Measurements from ENCODE around the gene RPS6KA2.

GRCh38 chr6:166465003-166465399 lies 162.1 kb downstream of the RPS6KA2 start:
- TF ChIP-seq CTCF (IDR thresholded peaks at IDR 0.05) = no peak
- no peak for TF ChIP-seq REST (IDR thresholded peaks at IDR 0.05; ENCODE audit: insufficient read depth in 1 of 2, low read depth in 2 of 2, low read length in 1 of 2)
- no peak for TF ChIP-seq SIN3A (IDR thresholded peaks at IDR 0.05; ENCODE audit: borderline replicate concordance, insufficient read depth, low read depth, low read length)

Data from Panc1 (cell line).